SU-DHL-6 (cell line): Measurements from ENCODE around the gene MEIS2.

Experiments
- H2AFZ ChIP-seq: fragments of 200-600 bp; sonication (generic); 2 replicates; pipeline ENCODE4 v1.6.1; 2014; ENCODE audit warnings: low read depth, mild to moderate bottlenecking, moderate library complexity, mixed read lengths, antibody characterized with exemption, low read length; ENCODE audit not compliant: severe bottlenecking
- H3F3A ChIP-seq: fragments of 200-600 bp; shearing (Covaris generic); 2 replicates; pipeline ENCODE4 v1.6.0; 2016; ENCODE audit warnings: antibody characterized with exemption, mild to moderate bottlenecking; ENCODE audit not compliant: insufficient read depth
- H3K27ac ChIP-seq: fragments of 200-600 bp; sonication (generic); 2 replicates; pipeline ENCODE4 v1.5.1; 2016; ENCODE audit warnings: low read depth, mild to moderate bottlenecking, low read length, moderate library complexity, mixed read lengths
- H3K27me3 ChIP-seq: fragments of 200-600 bp; sonication (generic), shearing (Covaris generic); 2 replicates; pipeline ENCODE4 v1.6.0; 2014; ENCODE audit warnings: mild to moderate bottlenecking, low read length
- H3K36me3 ChIP-seq: fragments of 200-600 bp; sonication (generic); 2 replicates; pipeline ENCODE4 v1.6.1; 2014; ENCODE audit warnings: mild to moderate bottlenecking, low read length, mixed read lengths
- H3K4me2 ChIP-seq: fragments of 300-600, 200-600 bp; shearing (Covaris generic), sonication (generic); 2 replicates; pipeline ENCODE4 v1.6.0; 2014; ENCODE audit warnings: low read length, low read depth, mild to moderate bottlenecking; ENCODE audit not compliant: poor library complexity, severe bottlenecking
- H3K4me3 ChIP-seq: fragments of 200-600 bp; sonication (generic); 2 replicates; pipeline ENCODE4 v1.5.1; 2014; ENCODE audit warnings: antibody characterized with exemption, low read length, mild to moderate bottlenecking, mixed read lengths; ENCODE audit not compliant: insufficient read depth, poor library complexity, severe bottlenecking
- H3K79me2 ChIP-seq: fragments of 200-600 bp; sonication (generic); 2 replicates; pipeline ENCODE4 v1.6.1; 2014; ENCODE audit warnings: mild to moderate bottlenecking, low read length, moderate library complexity; ENCODE audit not compliant: insufficient read depth
- H3K9ac ChIP-seq: fragments of 200-600 bp; sonication (generic); 2 replicates; pipeline ENCODE4 v1.7.0; 2014; ENCODE audit warnings: mild to moderate bottlenecking, low read length
- H3K9me2 ChIP-seq: fragments of 200-600 bp; sonication (generic); replicated peaks from 2 replicates; pipeline ENCODE4 v1.6.1; 2014; ENCODE audit warnings: low read length; ENCODE audit not compliant: insufficient read depth
- H3K9me3 ChIP-seq: fragments of 200-600 bp; sonication (generic); 2 replicates; pipeline ENCODE4 v1.6.1; 2014; ENCODE audit warnings: low read length, mixed read lengths; ENCODE audit not compliant: insufficient read depth
- H4K20me1 ChIP-seq: fragments of 200-600 bp; sonication (generic); 2 replicates; pipeline ENCODE4 v1.6.1; 2014; ENCODE audit warnings: low read depth, mild to moderate bottlenecking, antibody characterized with exemption, low read length, moderate library complexity, mixed read lengths
- EZH2phosphoT487 ChIP-seq: fragments of 200-600 bp; sonication (generic), shearing (Covaris generic); conservative IDR thresholded peaks from 2 replicates; pipeline ENCODE4 v1.6.1; 2018; ENCODE audit warnings: mild to moderate bottlenecking, antibody characterized with exemption, low read length, moderate library complexity, mixed read lengths
- TF ChIP-seq, protein P1 (sequence below): fragments of 200-600 bp; sonication (generic); IDR thresholded peaks from one replicate; pipeline ENCODE4 v1.5.1; 2017; ENCODE audit warnings: antibody characterized with exemption, mild to moderate bottlenecking, low read length, moderate library complexity; ENCODE audit not compliant: insufficient read depth, poor library complexity, severe bottlenecking

Gene MEIS2

DNA sequence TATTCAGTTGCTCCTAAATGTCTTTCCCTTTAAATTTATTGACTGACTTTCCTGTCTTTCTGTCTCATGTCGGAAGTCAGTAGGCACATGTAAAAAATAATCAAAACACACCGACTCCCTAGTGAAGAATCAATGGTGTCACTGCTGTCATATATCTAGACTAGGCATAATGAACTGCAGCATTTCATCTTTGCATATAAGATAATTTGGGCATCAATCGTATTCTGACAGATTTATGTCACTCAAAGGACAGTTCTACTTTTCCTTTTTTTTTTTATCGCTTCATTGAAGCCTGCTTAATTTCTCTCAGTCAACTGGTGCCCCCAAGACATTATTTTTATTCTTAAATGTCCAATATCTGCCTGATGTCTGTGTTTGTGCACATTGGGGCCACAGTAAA is 206.3 kb downstream of the MEIS2 start:
- Histone ChIP-seq H3K9me2 (no peaks in the 10 kb centered on the region), H3K4me3 (no peak overlapping the region), H3K27me3 (no peaks in the 10 kb centered on the region), H4K20me1 (no peaks in the 10 kb centered on the region), H3K4me2 (no peak overlapping the region), H2AFZ (no peak overlapping the region), H3K27ac (no peak overlapping the region), H3K36me3 (peaks cover 7% of the 10 kb centered on the region), H3K79me2 (no peaks in the 10 kb centered on the region), H3F3A (no peaks in the 10 kb centered on the region), H3K9ac (no peak overlapping the region), H3K9me3 (no peaks in the 10 kb centered on the region)
- TF ChIP-seq, protein P1, sequence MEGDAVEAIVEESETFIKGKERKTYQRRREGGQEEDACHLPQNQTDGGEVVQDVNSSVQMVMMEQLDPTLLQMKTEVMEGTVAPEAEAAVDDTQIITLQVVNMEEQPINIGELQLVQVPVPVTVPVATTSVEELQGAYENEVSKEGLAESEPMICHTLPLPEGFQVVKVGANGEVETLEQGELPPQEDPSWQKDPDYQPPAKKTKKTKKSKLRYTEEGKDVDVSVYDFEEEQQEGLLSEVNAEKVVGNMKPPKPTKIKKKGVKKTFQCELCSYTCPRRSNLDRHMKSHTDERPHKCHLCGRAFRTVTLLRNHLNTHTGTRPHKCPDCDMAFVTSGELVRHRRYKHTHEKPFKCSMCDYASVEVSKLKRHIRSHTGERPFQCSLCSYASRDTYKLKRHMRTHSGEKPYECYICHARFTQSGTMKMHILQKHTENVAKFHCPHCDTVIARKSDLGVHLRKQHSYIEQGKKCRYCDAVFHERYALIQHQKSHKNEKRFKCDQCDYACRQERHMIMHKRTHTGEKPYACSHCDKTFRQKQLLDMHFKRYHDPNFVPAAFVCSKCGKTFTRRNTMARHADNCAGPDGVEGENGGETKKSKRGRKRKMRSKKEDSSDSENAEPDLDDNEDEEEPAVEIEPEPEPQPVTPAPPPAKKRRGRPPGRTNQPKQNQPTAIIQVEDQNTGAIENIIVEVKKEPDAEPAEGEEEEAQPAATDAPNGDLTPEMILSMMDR = no peak
- TF ChIP-seq EZH2phosphoT487 = no peak

DNA sequence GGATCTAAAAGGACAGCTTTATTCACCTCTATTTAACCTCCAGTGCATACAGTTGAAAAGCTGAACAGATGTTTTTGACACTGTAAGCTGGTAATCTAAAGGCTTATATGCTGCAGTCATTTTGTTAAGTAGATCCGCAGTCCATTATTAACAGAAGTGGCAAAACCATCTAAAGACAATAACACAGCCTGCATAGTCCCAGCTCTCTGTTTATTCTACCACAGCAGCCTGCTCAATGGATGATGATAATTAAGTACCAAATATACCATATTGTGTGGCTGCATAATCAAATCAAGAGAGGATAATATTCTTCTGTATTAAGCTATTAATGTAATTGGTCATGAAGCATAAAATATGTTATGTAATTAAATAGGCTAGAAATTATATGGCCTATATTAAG is 207.1 kb downstream of the MEIS2 start:
- no peaks in the 10 kb centered on the region for H3K27me3 ChIP-seq
- H3K36me3 ChIP-seq = peaks cover 7% of the 10 kb centered on the region
- H3K9me2 ChIP-seq = no peaks in the 10 kb centered on the region
- no peak overlapping the region for H3K4me2 ChIP-seq
- H4K20me1 ChIP-seq = no peaks in the 10 kb centered on the region
- no peak for TF ChIP-seq EZH2phosphoT487
- H3F3A ChIP-seq = no peaks in the 10 kb centered on the region
- H3K79me2 ChIP-seq = no peaks in the 10 kb centered on the region
- no peak overlapping the region for H3K4me3 ChIP-seq
- H3K9me3 ChIP-seq = no peaks in the 10 kb centered on the region
- H3K9ac ChIP-seq = no peak overlapping the region
- no peak overlapping the region for H3K27ac ChIP-seq
- no peak overlapping the region for H2AFZ ChIP-seq

- H3K36me3 ChIP-seq = peaks cover 3% of the 10 kb centered on the region; the same call in 1 of the 2 replicates
- no peaks in the 10 kb centered on the region for H3K9me3 ChIP-seq
- no peak overlapping the region for H3K4me3 ChIP-seq
- no peak for TF ChIP-seq EZH2phosphoT487
- TF ChIP-seq, protein P1 = no peak
- H3K27me3 ChIP-seq = no peaks in the 10 kb centered on the region
- no peaks in the 10 kb centered on the region for H3K79me2 ChIP-seq
- H3K4me2 ChIP-seq = no peak overlapping the region
- H4K20me1 ChIP-seq = no peaks in the 10 kb centered on the region
- H3K9me2 ChIP-seq = no peaks in the 10 kb centered on the region
- no peak overlapping the region for H2AFZ ChIP-seq
- H3K9ac ChIP-seq = no peak overlapping the region
- H3F3A ChIP-seq = no peaks in the 10 kb centered on the region
- no peak overlapping the region for H3K27ac ChIP-seq
These were observed 212.0 kb downstream of the MEIS2 start for GRCh38 chr15:36888011-36888992.
